Stimulated activated CD8-positive, alpha-beta memory T cell treated with anti-CD3 and anti-CD28 coated beads, Interleukin-7, amount 100 ng/mL, for 4 hours (primary cell): ENCODE results near the gene FOXC2.

Experiments used
- DNase-seq, 2 donors: peaks; one replicate each; pipeline ENCODE4 v3.0.0-alpha.2; 2020; ENCODE audit warnings: low read depth in 2 of 2

FOXC2 gene

GRCh38 chr16:86590501-86591144 is 24.0 kb downstream of the FOXC2 start:
- DNase-seq: no peak

- no peak for DNase-seq
Measured at GRCh38 chr16:86591270-86591669, 24.6 kb downstream of the FOXC2 start.

GRCh38 chr16:86593913-86594620 is 27.4 kb downstream of the FOXC2 start:
- DNase-seq: no peak

GRCh38 chr16:86594721-86595120 is 28.1 kb downstream of the FOXC2 start:
- DNase-seq: no peak

GRCh38 chr16:86595983-86596605 is 29.5 kb downstream of the FOXC2 start:
- no peak for DNase-seq

- no peak for DNase-seq
Measured at GRCh38 chr16:86597126-86597879, 30.7 kb downstream of the FOXC2 start.

GRCh38 chr16:86597880-86598606 is 31.4 kb downstream of the FOXC2 start:
- no peak for DNase-seq

- DNase-seq: no peak
Measured at GRCh38 chr16:86598607-86599565, 32.3 kb downstream of the FOXC2 start.

- no peak for DNase-seq
Measured at GRCh38 chr16:86601356-86601755, 34.7 kb downstream of the FOXC2 start.

- no peak for DNase-seq
Measured at GRCh38 chr16:86602521-86602920, 35.9 kb downstream of the FOXC2 start.

- DNase-seq: peak; percentile 28 to 29
Measured at GRCh38 chr16:86604436-86605193, 38.0 kb downstream of the FOXC2 start.

GRCh38 chr16:86605950-86606349 is 39.3 kb downstream of the FOXC2 start:
- DNase-seq: no peak

- no peak for DNase-seq
Measured at GRCh38 chr16:86608301-86608747, 41.7 kb downstream of the FOXC2 start.

GRCh38 chr16:86609115-86609514 is 42.5 kb downstream of the FOXC2 start:
- no peak for DNase-seq

GRCh38 chr16:86609661-86610060 is 43.0 kb downstream of the FOXC2 start:
- no peak for DNase-seq

- no peak for DNase-seq
Measured at GRCh38 chr16:86610779-86611524, 44.3 kb downstream of the FOXC2 start.

- no peak for DNase-seq
Measured at GRCh38 chr16:86611525-86611855, 44.9 kb downstream of the FOXC2 start.

GRCh38 chr16:86611941-86612340 is 45.3 kb downstream of the FOXC2 start:
- DNase-seq: no peak

GRCh38 chr16:86614699-86615098 is 48.1 kb downstream of the FOXC2 start:
- DNase-seq: no peak
